ENCODE results near the gene LSM12. TPM values are rescaled to one million over a fixed set of nuclear protein-coding genes. Genes with fewer than 3 reads are reported as not detected.
"Not testable (repeated sequence)": the region's sequence is repeated elsewhere in the genome, so short reads cannot be mapped to it uniquely, and the experiment has no call there.

The LSM12 gene
- total RNA-seq, 1 donor from 2014 or later: 22.6 TPM

GRCh38 chr17:44045486-44045885 is 21.0 kb downstream of the LSM12 start:
- ATAC-seq (no peak), DNase-seq (ENCODE audit: low spot score) (no peak)

- DNase-seq (ENCODE audit: low spot score) (no peak), ATAC-seq (no peak)
Observed at GRCh38 chr17:44044071-44044470, 22.4 kb downstream of the LSM12 start.

- no peak for DNase-seq (ENCODE audit: low spot score)
- ATAC-seq: no peak
Observed at GRCh38 chr17:44043272-44043696, 23.2 kb downstream of the LSM12 start.

GRCh38 chr17:44039829-44040635 is 26.4 kb downstream of the LSM12 start:
- no peak for DNase-seq (ENCODE audit: low spot score)
- ATAC-seq: no peak

GRCh38 chr17:44038604-44039011 is 27.9 kb downstream of the LSM12 start:
- DNase-seq (ENCODE audit: low spot score) (peak; percentile 77), ATAC-seq (peak; percentile 71)

GRCh38 chr17:44037471-44037870 is 29.0 kb downstream of the LSM12 start:
- DNase-seq (ENCODE audit: low spot score): no peak
- ATAC-seq: no peak

- ATAC-seq: peak; percentile 49
- DNase-seq (ENCODE audit: low spot score): not testable (repeated sequence)
Observed at GRCh38 chr17:44034688-44035087, 31.8 kb downstream of the LSM12 start.

- no peak for ATAC-seq
- DNase-seq (ENCODE audit: low spot score): no peak
Observed at GRCh38 chr17:44033861-44034408, 32.5 kb downstream of the LSM12 start.

- DNase-seq (ENCODE audit: low spot score) (no peak), ATAC-seq (no peak)
Observed at GRCh38 chr17:44030482-44030881, 36.0 kb downstream of the LSM12 start.

- ATAC-seq: no peak
- DNase-seq (ENCODE audit: low spot score): no peak
Observed at GRCh38 chr17:44029736-44030135, 36.7 kb downstream of the LSM12 start.

GRCh38 chr17:44024853-44025252 is 41.6 kb downstream of the LSM12 start:
- DNase-seq (ENCODE audit: low spot score) (no peak), ATAC-seq (no peak)

- ATAC-seq (peak; percentile 20), DNase-seq (ENCODE audit: low spot score) (no peak)
Observed at GRCh38 chr17:44024271-44024663, 42.2 kb downstream of the LSM12 start.

- DNase-seq (ENCODE audit: low spot score) (peak; percentile 57), ATAC-seq (peak; percentile 75)
Observed at GRCh38 chr17:44023545-44024270, 42.8 kb downstream of the LSM12 start.

- ATAC-seq (no peak), DNase-seq (ENCODE audit: low spot score) (no peak)
Observed at GRCh38 chr17:44022246-44022645, 44.2 kb downstream of the LSM12 start.

GRCh38 chr17:44021227-44021626 is 45.2 kb downstream of the LSM12 start:
- ATAC-seq; DNase-seq (ENCODE audit: low spot score): not testable (repeated sequence)

GRCh38 chr17:44014437-44015172 is 51.9 kb downstream of the LSM12 start, which contains the start of gene TMEM101:
Gene TMEM101 (minus strand): TSS chr17:44014963. CDS start chr17:44014952, 11 bp downstream.
- DNase-seq (ENCODE audit: low spot score): peak; percentile 90
- ATAC-seq: peak; percentile 80

- ATAC-seq (no peak), DNase-seq (ENCODE audit: low spot score) (no peak)
Observed at GRCh38 chr17:44014133-44014436, 52.4 kb downstream of the LSM12 start.

- ATAC-seq: no peak
- no peak for DNase-seq (ENCODE audit: low spot score)
Observed at GRCh38 chr17:44012874-44013273, 53.6 kb downstream of the LSM12 start.

- DNase-seq (ENCODE audit: low spot score) (no peak), ATAC-seq (no peak)
Observed at GRCh38 chr17:44012391-44012790, 54.1 kb downstream of the LSM12 start.

- peak; percentile 55 for DNase-seq (ENCODE audit: low spot score)
Observed at GRCh38 chr17:44011876-44012275, 54.6 kb downstream of the LSM12 start.

GRCh38 chr17:44010966-44011647 is 55.4 kb downstream of the LSM12 start:
- DNase-seq (ENCODE audit: low spot score) (peak; percentile 68), ATAC-seq (peak; percentile 41)

More at GRCh38 chr17:44011876-44012275, 54.6 kb downstream of the LSM12 start:
- peak; percentile 17 for ATAC-seq
